ENCODE data around the gene PINK1.

PINK1 gene

DNA sequence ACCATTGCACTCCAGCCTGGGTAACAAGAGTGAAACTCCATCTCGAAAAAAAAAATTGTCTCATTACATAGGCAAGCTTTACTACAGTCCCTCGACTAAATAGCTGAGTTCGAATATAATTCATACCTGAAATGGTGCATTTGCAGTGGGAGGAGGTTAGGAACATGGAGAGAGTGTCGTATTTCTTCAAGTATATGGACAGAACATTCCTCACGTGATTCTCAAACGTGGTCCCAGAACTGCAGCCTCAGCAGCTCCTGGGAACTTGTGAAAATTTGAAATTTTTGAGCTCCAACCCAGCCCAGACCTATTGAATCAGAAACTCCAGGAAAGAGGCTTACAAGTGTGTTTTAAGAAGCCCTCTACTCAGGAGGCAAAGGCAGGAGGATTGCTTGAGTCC lies 37.2 kb upstream of the PINK1 start:
- H4K20me1 ChIP-seq (ENCODE audit: insufficient read depth, low read length), result no peaks in the 10 kb centered on the region
- H3K9ac ChIP-seq (ENCODE audit: low read length), result no peak overlapping the region
- H3K27ac ChIP-seq (ENCODE audit: low read depth, low read length, poor library complexity, severe bottlenecking), result no peak overlapping the region
- no peaks in the 10 kb centered on the region for H3K4me1 ChIP-seq (ENCODE audit: insufficient read depth, low read length, severe bottlenecking)
- H3K79me2 ChIP-seq (ENCODE audit: insufficient read depth, low read length), result no peaks in the 10 kb centered on the region
- H3K27me3 ChIP-seq (ENCODE audit: insufficient read depth, low read length), result no peaks in the 10 kb centered on the region; the same call in 1 of the 2 replicates
- H2AFZ ChIP-seq (ENCODE audit: low read length), result no peak overlapping the region
- no peaks in the 10 kb centered on the region for H3K9me2 ChIP-seq (ENCODE audit: low read depth, low read length)
- TF ChIP-seq, protein P1, sequence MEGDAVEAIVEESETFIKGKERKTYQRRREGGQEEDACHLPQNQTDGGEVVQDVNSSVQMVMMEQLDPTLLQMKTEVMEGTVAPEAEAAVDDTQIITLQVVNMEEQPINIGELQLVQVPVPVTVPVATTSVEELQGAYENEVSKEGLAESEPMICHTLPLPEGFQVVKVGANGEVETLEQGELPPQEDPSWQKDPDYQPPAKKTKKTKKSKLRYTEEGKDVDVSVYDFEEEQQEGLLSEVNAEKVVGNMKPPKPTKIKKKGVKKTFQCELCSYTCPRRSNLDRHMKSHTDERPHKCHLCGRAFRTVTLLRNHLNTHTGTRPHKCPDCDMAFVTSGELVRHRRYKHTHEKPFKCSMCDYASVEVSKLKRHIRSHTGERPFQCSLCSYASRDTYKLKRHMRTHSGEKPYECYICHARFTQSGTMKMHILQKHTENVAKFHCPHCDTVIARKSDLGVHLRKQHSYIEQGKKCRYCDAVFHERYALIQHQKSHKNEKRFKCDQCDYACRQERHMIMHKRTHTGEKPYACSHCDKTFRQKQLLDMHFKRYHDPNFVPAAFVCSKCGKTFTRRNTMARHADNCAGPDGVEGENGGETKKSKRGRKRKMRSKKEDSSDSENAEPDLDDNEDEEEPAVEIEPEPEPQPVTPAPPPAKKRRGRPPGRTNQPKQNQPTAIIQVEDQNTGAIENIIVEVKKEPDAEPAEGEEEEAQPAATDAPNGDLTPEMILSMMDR (IDR thresholded peaks at IDR 0.05; ENCODE audit: low read length), result no peak
- TF ChIP-seq EZH2 (IDR thresholded peaks at IDR 0.05; ENCODE audit: borderline replicate concordance, low read length), result no peak
- H3K9me3 ChIP-seq (ENCODE audit: low read length), result no peaks in the 10 kb centered on the region
- H3K36me3 ChIP-seq (ENCODE audit: insufficient read depth, low read length), result no peaks in the 10 kb centered on the region
- no peak overlapping the region for H3K4me2 ChIP-seq (ENCODE audit: low read length)
- H3K4me3 ChIP-seq (ENCODE audit: low read depth, low read length, poor library complexity, severe bottlenecking), result no peak overlapping the region
- H3F3A ChIP-seq (ENCODE audit: insufficient read depth, low read length), result no peaks in the 10 kb centered on the region

DNA sequence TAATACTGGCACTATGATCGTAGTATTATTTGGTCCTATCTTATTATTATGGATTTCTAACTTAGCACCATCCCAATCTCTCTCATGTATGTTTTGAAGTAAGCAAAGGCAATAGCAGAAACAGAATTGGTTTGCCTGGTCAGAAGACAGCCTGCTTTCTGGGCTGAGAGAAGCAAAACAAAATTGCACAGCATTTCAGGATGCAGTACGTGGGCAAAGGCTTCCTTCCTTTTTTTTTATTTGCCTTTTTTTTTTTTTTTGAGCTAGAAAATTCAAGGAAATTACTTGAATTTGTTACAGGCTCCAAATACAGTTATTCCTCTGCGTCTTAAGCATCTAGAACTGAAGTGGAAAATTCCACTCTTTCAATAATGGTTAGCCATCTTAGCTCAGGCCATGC lies 35.6 kb upstream of the PINK1 start:
- Histone ChIP-seq H3K36me3 (ENCODE audit: insufficient read depth, low read length) (no peaks in the 10 kb centered on the region), H3K4me3 (ENCODE audit: low read depth, low read length, poor library complexity, severe bottlenecking) (no peak overlapping the region), H4K20me1 (ENCODE audit: insufficient read depth, low read length) (no peaks in the 10 kb centered on the region), H3K79me2 (ENCODE audit: insufficient read depth, low read length) (no peaks in the 10 kb centered on the region), H3F3A (ENCODE audit: insufficient read depth, low read length) (no peaks in the 10 kb centered on the region), H2AFZ (ENCODE audit: low read length) (no peak overlapping the region), H3K9ac (ENCODE audit: low read length) (no peak overlapping the region), H3K9me2 (ENCODE audit: low read depth, low read length) (no peaks in the 10 kb centered on the region), H3K9me3 (ENCODE audit: low read length) (no peaks in the 10 kb centered on the region), H3K27ac (ENCODE audit: low read depth, low read length, poor library complexity, severe bottlenecking) (no peak overlapping the region), H3K27me3 (ENCODE audit: insufficient read depth, low read length) (no peaks in the 10 kb centered on the region; the same call in 1 of the 2 replicates), H3K4me1 (ENCODE audit: insufficient read depth, low read length, severe bottlenecking) (no peaks in the 10 kb centered on the region), H3K4me2 (ENCODE audit: low read length) (no peak overlapping the region)
- no peak for TF ChIP-seq EZH2 (IDR thresholded peaks at IDR 0.05; ENCODE audit: borderline replicate concordance, low read length)
- TF ChIP-seq, protein P1 (IDR thresholded peaks at IDR 0.05; ENCODE audit: low read length), result no peak

DNA sequence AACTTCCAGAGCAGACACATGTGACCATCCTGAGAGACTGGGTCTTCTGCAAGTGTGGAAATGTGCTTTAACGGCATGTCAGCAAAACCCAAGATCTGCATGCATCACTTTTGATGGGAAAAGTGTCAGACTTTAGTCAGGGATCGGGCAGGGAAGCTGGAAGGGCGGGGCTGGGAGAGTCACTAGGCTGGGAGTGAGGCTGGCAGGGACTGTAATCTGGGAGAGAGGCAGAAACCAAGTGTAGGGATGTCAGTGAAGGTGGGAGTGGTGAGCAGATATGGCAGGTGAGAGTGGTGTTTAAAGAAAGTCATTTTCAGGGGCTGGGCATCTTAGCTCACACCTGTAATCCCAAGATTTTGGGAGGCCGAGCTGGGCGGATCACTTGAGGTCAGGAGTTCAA lies 33.1 kb upstream of the PINK1 start:
- Histone ChIP-seq H3K9me3 (ENCODE audit: low read length) (no peaks in the 10 kb centered on the region), H3K4me1 (ENCODE audit: insufficient read depth, low read length, severe bottlenecking) (no peaks in the 10 kb centered on the region), H3K27me3 (ENCODE audit: insufficient read depth, low read length) (peaks cover 5% of the 10 kb centered on the region; the same call in 1 of the 2 replicates), H3K79me2 (ENCODE audit: insufficient read depth, low read length) (no peaks in the 10 kb centered on the region), H3K9ac (ENCODE audit: low read length) (no peak overlapping the region), H3K4me3 (ENCODE audit: low read depth, low read length, poor library complexity, severe bottlenecking) (no peak overlapping the region), H2AFZ (ENCODE audit: low read length) (no peak overlapping the region), H4K20me1 (ENCODE audit: insufficient read depth, low read length) (no peaks in the 10 kb centered on the region), H3K36me3 (ENCODE audit: insufficient read depth, low read length) (no peaks in the 10 kb centered on the region), H3F3A (ENCODE audit: insufficient read depth, low read length) (no peaks in the 10 kb centered on the region), H3K9me2 (ENCODE audit: low read depth, low read length) (no peaks in the 10 kb centered on the region), H3K4me2 (ENCODE audit: low read length) (no peak overlapping the region), H3K27ac (ENCODE audit: low read depth, low read length, poor library complexity, severe bottlenecking) (no peak overlapping the region)
- TF ChIP-seq EZH2 (IDR thresholded peaks at IDR 0.05; ENCODE audit: borderline replicate concordance, low read length), result no peak
- TF ChIP-seq, protein P1 (IDR thresholded peaks at IDR 0.05; ENCODE audit: low read length), result no peak

Measured in OCI-LY1 (cell line).